Measurements from ENCODE around the gene ZNF205.
"Not testable (repeated sequence)": the region's sequence is repeated elsewhere in the genome, so short reads cannot be mapped to it uniquely, and the experiment has no call there.

DNA sequence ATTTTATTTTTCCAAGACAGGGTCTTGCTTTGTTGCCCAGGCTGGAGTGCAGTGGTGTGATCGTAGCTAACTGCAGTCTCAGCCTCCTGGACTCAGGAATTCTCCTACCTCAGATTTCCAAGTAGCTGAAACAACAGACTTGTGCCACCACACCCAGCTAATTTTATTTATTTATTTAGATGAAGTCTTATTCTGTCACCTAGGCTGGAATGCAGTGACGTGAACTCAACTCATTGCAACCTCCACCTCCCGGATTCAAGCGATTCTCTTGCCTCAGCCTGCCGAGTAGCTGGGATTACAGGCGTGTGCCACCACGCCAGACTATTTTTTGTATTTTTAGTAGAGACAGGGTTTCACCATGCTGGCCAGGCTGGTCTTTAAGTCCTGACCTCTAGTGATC lies 56.3 kb downstream of the ZNF205 start:
- TF ChIP-seq, protein P1, sequence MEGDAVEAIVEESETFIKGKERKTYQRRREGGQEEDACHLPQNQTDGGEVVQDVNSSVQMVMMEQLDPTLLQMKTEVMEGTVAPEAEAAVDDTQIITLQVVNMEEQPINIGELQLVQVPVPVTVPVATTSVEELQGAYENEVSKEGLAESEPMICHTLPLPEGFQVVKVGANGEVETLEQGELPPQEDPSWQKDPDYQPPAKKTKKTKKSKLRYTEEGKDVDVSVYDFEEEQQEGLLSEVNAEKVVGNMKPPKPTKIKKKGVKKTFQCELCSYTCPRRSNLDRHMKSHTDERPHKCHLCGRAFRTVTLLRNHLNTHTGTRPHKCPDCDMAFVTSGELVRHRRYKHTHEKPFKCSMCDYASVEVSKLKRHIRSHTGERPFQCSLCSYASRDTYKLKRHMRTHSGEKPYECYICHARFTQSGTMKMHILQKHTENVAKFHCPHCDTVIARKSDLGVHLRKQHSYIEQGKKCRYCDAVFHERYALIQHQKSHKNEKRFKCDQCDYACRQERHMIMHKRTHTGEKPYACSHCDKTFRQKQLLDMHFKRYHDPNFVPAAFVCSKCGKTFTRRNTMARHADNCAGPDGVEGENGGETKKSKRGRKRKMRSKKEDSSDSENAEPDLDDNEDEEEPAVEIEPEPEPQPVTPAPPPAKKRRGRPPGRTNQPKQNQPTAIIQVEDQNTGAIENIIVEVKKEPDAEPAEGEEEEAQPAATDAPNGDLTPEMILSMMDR (IDR thresholded peaks at IDR 0.05), result not testable (repeated sequence)
- TF ChIP-seq EZH2 (IDR thresholded peaks at IDR 0.05; ENCODE audit: borderline replicate concordance, insufficient read depth, low read depth, low read length, poor library complexity, severe bottlenecking), result not testable (repeated sequence)

All from B cell (primary cell).